HCT116 (cell line): Measurements from ENCODE around the gene EVC. TPM values are rescaled to one million over a fixed set of nuclear protein-coding genes. Genes with fewer than 3 reads are reported as not detected.
A peak's percentile ranks its signal among the peaks of the same experiment; 100 is the strongest.

Experiments used
- ATAC-seq: fragments of 200-7000 bp; cut with Tn5 transposase; 2 replicates; pipeline ENCODE4 v1.9.1; 2020; ENCODE audit warnings: mild to moderate bottlenecking, moderate library complexity
- BruUV-seq: library from RNA; stranded (reverse); fragments of 400-500 nt; replicated peaks from 2 replicates; lab custom pipeline; 2021; lab: Mats Ljungman, UMichigan
- CTCF ChIA-PET: fragments of 300-600 bp; sonication (Branson Sonifier 250); formaldehyde crosslinking; loops from one replicate; lab custom pipeline; 2021; ENCODE audit warnings: antibody characterized with exemption; lab: Charles Lee
- POLR2A ChIA-PET: fragments of 300-600, 350-600 bp; sonication (Branson Sonifier 250); formaldehyde crosslinking; loops from one replicate; lab custom pipeline; 2021; ENCODE audit warnings: antibody characterized with exemption; lab: Charles Lee
- RAD21 ChIA-PET, 2 experiments: fragments of 300-600 bp; sonication (Branson Sonifier 250); formaldehyde crosslinking; loops; one replicate each; lab custom pipeline; 2023; ENCODE audit warnings: low total read pairs in 2 of 2; ENCODE audit not compliant: uncharacterized antibody in 2 of 2, unreplicated experiment in 2 of 2, low non-redundant PET in 1 of 2; lab: Charles Lee
- DNase-seq: peaks from one replicate; pipeline ENCODE4 v3.0.0-alpha.2; 2010; ENCODE audit warnings: low read depth, low spot score
- H2AFZ ChIP-seq: fragments of 200-600 bp; shearing (Covaris generic), sonication (generic); 2 replicates; pipeline ENCODE4 v1.6.1; 2017; ENCODE audit warnings: low read depth, mixed run types, mixed read lengths, antibody characterized with exemption, low read length; ENCODE audit not compliant: poor library complexity, severe bottlenecking
- H3K27ac ChIP-seq: 2 replicates; pipeline ENCODE4 v1.5.1; 2012; ENCODE audit warnings: low read depth, low read length
- H3K27me3 ChIP-seq: fragments of 200-600 bp; sonication (generic); 2 replicates; pipeline ENCODE4 v1.6.1; 2016; ENCODE audit warnings: mixed run types, low read length, mixed read lengths; ENCODE audit not compliant: insufficient read depth
- H3K36me3 ChIP-seq, 2 experiments: fragments of 200-500 bp in 1 of 2; fragments of 200-600 bp in 1 of 2; sonication (Bioruptor generic) in 1 of 2; sonication (generic) in 1 of 2; 2 replicates each; pipeline versions ENCODE4 v1.5.1 to v1.6.1; 2014 to 2016; ENCODE audit warnings: low read length in 2 of 2, inconsistent platforms in 1 of 2, mixed read lengths in 1 of 2, mixed run types in 1 of 2; ENCODE audit not compliant: insufficient read depth in 2 of 2, control insufficient read depth in 1 of 2
- H3K4me1 ChIP-seq, 2 experiments: fragments of 200-600 bp in 1 of 2; sonication (generic) in 1 of 2; 2 replicates each; pipeline versions ENCODE4 v1.5.1 to v1.6.1; 2012 to 2017; ENCODE audit warnings: low read length in 2 of 2, inconsistent platforms in 1 of 2, mild to moderate bottlenecking in 1 of 2, mixed read lengths in 1 of 2, mixed run types in 1 of 2, moderate library complexity in 1 of 2; ENCODE audit not compliant: insufficient read depth in 2 of 2, control insufficient read depth in 1 of 2
- H3K4me2 ChIP-seq: fragments of 200-600 bp; sonication (generic); 2 replicates; pipeline ENCODE4 v1.6.1; 2017; ENCODE audit warnings: mixed run types, low read length, mixed read lengths
- H3K4me3 ChIP-seq, 2 experiments: fragments of 200-600 bp in 1 of 2; sonication (generic) in 1 of 2; replicated peaks in 1 of 2; 2 replicates each; pipeline ENCODE4 v1.5.1; 2011 to 2016; ENCODE audit warnings: low read length in 2 of 2, control low read depth in 1 of 2, low read depth in 1 of 2, mild to moderate bottlenecking in 1 of 2, mixed read lengths in 1 of 2, mixed run types in 1 of 2
- H3K79me2 ChIP-seq: fragments of 200-600 bp; sonication (generic); 2 replicates; pipeline ENCODE4 v1.6.1; 2017; ENCODE audit warnings: mild to moderate bottlenecking, mixed run types, low read length, moderate library complexity, mixed read lengths; ENCODE audit not compliant: insufficient read depth
- H3K9ac ChIP-seq: fragments of 200-600 bp; sonication (generic); 2 replicates; pipeline ENCODE4 v1.6.1; 2016; ENCODE audit warnings: low read length, mixed read lengths
- H3K9me2 ChIP-seq: fragments of 200-600 bp; sonication (generic), shearing (Covaris generic); 2 replicates; pipeline ENCODE4 v1.6.1; 2017; ENCODE audit warnings: mixed run types, mild to moderate bottlenecking, moderate library complexity; ENCODE audit not compliant: insufficient read depth
- H3K9me3 ChIP-seq, 2 experiments: fragments of 200-500 bp in 1 of 2; fragments of 200-600 bp in 1 of 2; sonication (Bioruptor generic) in 1 of 2; sonication (generic) in 1 of 2; 2 replicates each; pipeline ENCODE4 v1.6.1; 2014 to 2017; ENCODE audit warnings: low read length in 2 of 2, mixed read lengths in 2 of 2, inconsistent platforms in 1 of 2, low read depth in 1 of 2, mild to moderate bottlenecking in 1 of 2, mixed run types in 1 of 2, moderate library complexity in 1 of 2; ENCODE audit not compliant: control insufficient read depth in 1 of 2, insufficient read depth in 1 of 2
- H4K20me1 ChIP-seq: fragments of 200-600 bp; sonication (generic), shearing (Covaris generic); 2 replicates; pipeline ENCODE4 v1.6.1; 2017; ENCODE audit warnings: mixed run types, mild to moderate bottlenecking, moderate library complexity; ENCODE audit not compliant: insufficient read depth
- EZH2phosphoT487 ChIP-seq: fragments of 200-600 bp; IDR thresholded peaks from 2 replicates; pipeline ENCODE4 v1.6.1; 2018; ENCODE audit warnings: antibody characterized with exemption, borderline replicate concordance
- FOSL1 ChIP-seq: IDR thresholded peaks from 2 replicates; pipeline ENCODE4 v1.6.1; 2012; ENCODE audit warnings: low read depth
- JUND ChIP-seq: IDR thresholded peaks from 2 replicates; pipeline ENCODE4 v1.6.1; 2012
- SP1 ChIP-seq: IDR thresholded peaks from 2 replicates; pipeline ENCODE4 v1.6.1; 2012; ENCODE audit warnings: low read depth
- intact Hi-C: fragments of 100-400 bp; cut with micrococcal nuclease; formaldehyde crosslinking; loops from 2 replicates; pipeline ENCODE4 v1.10.0; 2022
- total RNA-seq: library from RNA; stranded (reverse); gene quantifications from one replicate; pipeline ENCODE4 v1.2.1, GENCODE V29; 2021; ENCODE audit not compliant: unreplicated experiment
- TF ChIP-seq, protein P1 (sequence below): IDR thresholded peaks from 2 replicates; pipeline ENCODE4 v1.6.1; 2012
- TF ChIP-seq, protein P2 (sequence below), 3 experiments: fragments of 200-600 bp in 1 of 3; sonication (generic) in 1 of 3; IDR thresholded peaks in 2 of 3; conservative IDR thresholded peaks in 1 of 3; 2 replicates each; pipeline ENCODE4 v1.5.1; 2012 to 2017; ENCODE audit warnings: low read depth in 2 of 3, low read length in 2 of 3, antibody characterized with exemption in 1 of 3, borderline replicate concordance in 1 of 3, control low read depth in 1 of 3, mild to moderate bottlenecking in 1 of 3, mixed read lengths in 1 of 3, mixed run types in 1 of 3, moderate library complexity in 1 of 3; ENCODE audit not compliant: insufficient read depth in 1 of 3

Gene EVC
- total RNA-seq, 1 experiment from 2014 or later: 0.15 TPM

DNA sequence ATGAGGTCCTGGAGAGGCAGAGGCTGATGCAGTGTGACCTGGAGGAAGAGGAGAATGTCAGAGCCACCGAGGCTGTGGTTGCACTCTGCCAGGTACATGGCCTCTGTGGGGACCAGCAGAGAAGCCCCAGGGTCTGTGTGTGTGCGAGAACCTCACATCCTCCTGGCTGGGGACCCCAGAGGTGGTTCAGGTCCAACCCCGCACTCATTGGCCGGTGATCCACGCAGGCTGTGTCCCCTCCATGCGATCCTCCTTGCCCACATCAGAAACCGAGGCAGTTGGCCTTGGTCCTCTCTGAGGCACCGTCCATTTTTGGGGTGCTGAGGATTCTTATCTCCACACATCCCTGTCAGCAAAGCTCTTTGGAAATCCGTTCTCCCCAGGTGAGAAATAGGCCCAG lies 45.3 kb downstream of the EVC start (continued):
- TF ChIP-seq, protein P1, sequence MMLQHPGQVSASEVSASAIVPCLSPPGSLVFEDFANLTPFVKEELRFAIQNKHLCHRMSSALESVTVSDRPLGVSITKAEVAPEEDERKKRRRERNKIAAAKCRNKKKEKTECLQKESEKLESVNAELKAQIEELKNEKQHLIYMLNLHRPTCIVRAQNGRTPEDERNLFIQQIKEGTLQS: no peak
- no peak for TF ChIP-seq JUND
- TF ChIP-seq, protein P2, sequence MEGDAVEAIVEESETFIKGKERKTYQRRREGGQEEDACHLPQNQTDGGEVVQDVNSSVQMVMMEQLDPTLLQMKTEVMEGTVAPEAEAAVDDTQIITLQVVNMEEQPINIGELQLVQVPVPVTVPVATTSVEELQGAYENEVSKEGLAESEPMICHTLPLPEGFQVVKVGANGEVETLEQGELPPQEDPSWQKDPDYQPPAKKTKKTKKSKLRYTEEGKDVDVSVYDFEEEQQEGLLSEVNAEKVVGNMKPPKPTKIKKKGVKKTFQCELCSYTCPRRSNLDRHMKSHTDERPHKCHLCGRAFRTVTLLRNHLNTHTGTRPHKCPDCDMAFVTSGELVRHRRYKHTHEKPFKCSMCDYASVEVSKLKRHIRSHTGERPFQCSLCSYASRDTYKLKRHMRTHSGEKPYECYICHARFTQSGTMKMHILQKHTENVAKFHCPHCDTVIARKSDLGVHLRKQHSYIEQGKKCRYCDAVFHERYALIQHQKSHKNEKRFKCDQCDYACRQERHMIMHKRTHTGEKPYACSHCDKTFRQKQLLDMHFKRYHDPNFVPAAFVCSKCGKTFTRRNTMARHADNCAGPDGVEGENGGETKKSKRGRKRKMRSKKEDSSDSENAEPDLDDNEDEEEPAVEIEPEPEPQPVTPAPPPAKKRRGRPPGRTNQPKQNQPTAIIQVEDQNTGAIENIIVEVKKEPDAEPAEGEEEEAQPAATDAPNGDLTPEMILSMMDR (IDR thresholded peaks at IDR 0.05 in 2 of 3, conservative IDR thresholded peaks at IDR 0.05 in 1 of 3; ENCODE audit: borderline replicate concordance in 1 of 3, insufficient read depth in 1 of 3, low read depth in 2 of 3, low read length in 2 of 3): no peak

DNA sequence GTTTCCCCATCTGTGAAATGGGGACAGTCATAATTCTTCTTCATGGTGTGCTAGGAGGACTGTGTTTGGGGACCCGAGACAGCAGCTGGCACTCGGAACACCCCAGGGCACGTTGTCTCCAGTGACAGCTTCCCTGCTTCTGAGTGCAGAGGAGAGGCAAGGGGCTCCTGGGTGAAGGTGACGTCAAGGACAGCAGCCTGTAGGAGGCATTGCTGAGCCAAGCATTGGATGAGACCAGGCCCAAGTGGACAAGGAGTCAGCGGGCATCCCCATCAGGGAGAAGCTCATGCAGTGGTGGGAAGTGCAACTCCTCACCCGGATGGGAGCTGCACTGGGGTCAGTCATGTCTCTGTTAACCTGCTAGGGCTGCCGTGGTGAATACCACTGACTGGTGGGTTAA lies 46.1 kb downstream of the EVC start:
- Histone ChIP-seq H3K79me2 (no peaks in the 10 kb centered on the region), H3K36me3 (no peaks in the 10 kb centered on the region), H3K9me3 (no peaks in the 10 kb centered on the region), H3K4me1 (peaks cover 16 to 66% of the 10 kb centered on the region in 2 experiments), H3K4me3 (no peak overlapping the region), H3K27me3 (no peaks in the 10 kb centered on the region), H4K20me1 (no peaks in the 10 kb centered on the region), H2AFZ (no peak overlapping the region), H3K9ac (no peak overlapping the region), H3K9me2 (no peaks in the 10 kb centered on the region), H3K4me2 (peak overlapping the region; percentile 58), H3K27ac (no peak overlapping the region)
- ATAC-seq (no peak), DNase-seq (no peak)
- RAD21 ChIA-PET: no interaction called here
- intact Hi-C loops: no loop called here
- BruUV-seq: no TSS peak
- CTCF ChIA-PET: no interaction called here
- no peak for TF ChIP-seq FOSL1
- POLR2A ChIA-PET: no interaction called here

DNA sequence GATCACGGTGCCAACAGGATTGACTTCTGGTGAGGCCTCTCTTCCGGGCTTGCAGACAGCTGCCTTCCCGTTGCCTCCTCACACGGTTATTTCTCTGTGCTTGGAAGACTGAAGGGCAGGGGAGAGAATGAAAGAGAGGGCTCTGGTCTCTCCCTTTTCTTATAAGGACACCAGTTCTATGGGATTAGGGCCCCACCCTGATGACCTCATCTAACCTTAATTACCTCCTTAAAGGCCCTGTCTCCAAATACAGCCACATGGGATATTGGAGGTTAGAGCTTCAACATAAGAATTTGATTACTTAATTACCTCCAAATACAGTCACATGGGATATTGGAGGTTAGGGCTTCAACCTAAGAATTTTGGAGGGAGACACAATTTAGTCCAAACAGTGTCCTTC lies 46.5 kb downstream of the EVC start:
- ChIA-PET RAD21 (no interaction called here), POLR2A (no interaction called here), CTCF (no interaction called here)
- H3K4me1 ChIP-seq: peaks cover 16 to 65% of the 10 kb centered on the region in 2 experiments
- no peaks in the 10 kb centered on the region for H3K36me3 ChIP-seq
- no peaks in the 10 kb centered on the region for H3K79me2 ChIP-seq
- H3K9ac ChIP-seq: peak overlapping the region; percentile 27; the same call in 1 of the 2 replicates
- DNase-seq (no peak), ATAC-seq (no peak)
- no TSS peak for BruUV-seq
- H3K4me3 ChIP-seq: no peak overlapping the region
- H2AFZ ChIP-seq: no peak overlapping the region
- H3K27me3 ChIP-seq: no peaks in the 10 kb centered on the region
- no peaks in the 10 kb centered on the region for H4K20me1 ChIP-seq
- H3K4me2 ChIP-seq: peak overlapping the region; percentile 58
- no peak overlapping the region for H3K27ac ChIP-seq
- intact Hi-C loops: no loop called here
- H3K9me2 ChIP-seq: no peaks in the 10 kb centered on the region
- H3K9me3 ChIP-seq: no peaks in the 10 kb centered on the region
- TF ChIP-seq SP1 (no peak), EZH2phosphoT487 (no peak)
- TF ChIP-seq, all 23 proteins: peak for 0
